HL-60/S4 treated with phorbol 12-myristate 13-acetate at 8.2 ng/mL for 4 days and 3 days (cell line): Measurements from ENCODE around the gene SNAPC2.
"Not testable (repeated sequence)": the region's sequence is repeated elsewhere in the genome, so short reads cannot be mapped to it uniquely, and the experiment has no call there.

Experiments used
- in situ Hi-C: fragments of 300-500 bp; cut with MboI; formaldehyde crosslinking; loops from 2 replicates; pipeline ENCODE4 v1.15.0; 2022; ENCODE audit warnings: low sequenced_read_pairs

The SNAPC2 gene

DNA sequence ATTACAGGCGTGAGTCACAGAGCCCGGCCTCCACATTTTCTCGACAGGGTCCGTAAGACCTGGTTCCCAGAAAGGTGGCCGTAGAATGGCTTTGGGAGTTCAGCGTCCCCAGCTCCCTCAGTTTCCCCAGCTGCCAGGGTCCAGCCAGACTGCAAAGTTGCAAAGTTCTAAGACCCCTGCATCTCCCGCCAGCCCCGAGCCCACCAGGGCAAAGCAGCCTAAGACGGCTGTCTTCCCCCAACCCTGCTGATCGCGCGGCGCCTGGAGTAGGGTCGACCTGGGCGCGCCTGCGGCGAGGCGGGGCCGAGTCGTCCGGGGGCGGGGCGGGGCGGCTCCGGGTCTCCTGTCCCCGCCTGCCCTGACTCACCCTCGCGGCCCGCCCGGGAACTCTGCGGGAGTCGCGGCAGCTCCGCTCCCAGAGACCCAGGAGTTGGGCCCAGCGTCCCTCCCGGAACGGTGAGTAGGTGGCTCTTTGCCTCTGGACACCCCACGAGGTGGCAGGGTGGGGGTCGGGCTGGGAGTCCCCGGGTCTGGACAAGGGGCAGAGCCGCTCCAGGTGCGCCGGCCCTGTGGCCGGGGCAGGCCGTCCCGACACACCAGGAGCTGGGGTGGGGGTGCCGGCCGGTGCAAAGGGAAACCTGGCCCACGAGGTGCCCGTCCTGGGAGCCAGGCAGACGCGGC is 31.9 kb upstream of the SNAPC2 start, which contains the start of gene LRRC8E:
Gene LRRC8E (plus strand): TSS at position 366 of the 681 bp plus-strand sequence. CDS start 7,094 bp downstream, outside the sequence.
- in situ Hi-C loops: no loop called here

- in situ Hi-C loops: no loop called here
Observed at GRCh38 chr19:7888826-7889217, 31.3 kb upstream of the SNAPC2 start.

GRCh38 chr19:7893362-7894101 is 26.6 kb upstream of the SNAPC2 start:
- in situ Hi-C loops: not testable (repeated sequence)

GRCh38 chr19:7894612-7895309 is 25.4 kb upstream of the SNAPC2 start:
- in situ Hi-C loops: no loop called here

GRCh38 chr19:7895565-7895964 is 24.6 kb upstream of the SNAPC2 start:
- in situ Hi-C loops: no loop called here

GRCh38 chr19:7897292-7897691 is 22.8 kb upstream of the SNAPC2 start:
- in situ Hi-C loops: no loop called here

GRCh38 chr19:7898967-7899366 is 21.2 kb upstream of the SNAPC2 start:
- in situ Hi-C loops: no loop called here

- in situ Hi-C loops: no loop called here
Observed at GRCh38 chr19:7899751-7900378, 20.3 kb upstream of the SNAPC2 start.

DNA sequence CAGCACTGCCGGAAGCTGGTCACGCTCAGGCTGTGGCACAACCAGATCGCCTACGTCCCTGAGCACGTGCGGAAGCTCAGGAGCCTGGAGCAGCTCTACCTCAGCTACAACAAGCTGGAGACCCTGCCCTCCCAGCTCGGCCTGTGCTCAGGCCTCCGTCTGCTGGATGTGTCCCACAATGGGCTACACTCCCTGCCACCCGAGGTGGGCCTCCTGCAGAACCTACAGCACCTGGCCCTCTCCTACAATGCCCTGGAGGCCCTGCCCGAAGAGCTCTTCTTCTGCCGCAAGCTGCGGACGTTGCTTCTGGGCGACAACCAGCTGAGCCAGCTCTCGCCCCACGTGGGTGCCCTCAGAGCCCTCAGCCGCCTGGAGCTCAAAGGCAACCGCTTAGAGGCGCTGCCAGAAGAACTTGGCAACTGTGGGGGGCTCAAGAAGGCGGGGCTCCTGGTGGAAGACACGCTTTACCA is 19.7 kb upstream of the SNAPC2 start:
- in situ Hi-C loops: no loop called here

- in situ Hi-C loops: no loop called here
Observed at GRCh38 chr19:7900931-7901330, 19.2 kb upstream of the SNAPC2 start.

DNA sequence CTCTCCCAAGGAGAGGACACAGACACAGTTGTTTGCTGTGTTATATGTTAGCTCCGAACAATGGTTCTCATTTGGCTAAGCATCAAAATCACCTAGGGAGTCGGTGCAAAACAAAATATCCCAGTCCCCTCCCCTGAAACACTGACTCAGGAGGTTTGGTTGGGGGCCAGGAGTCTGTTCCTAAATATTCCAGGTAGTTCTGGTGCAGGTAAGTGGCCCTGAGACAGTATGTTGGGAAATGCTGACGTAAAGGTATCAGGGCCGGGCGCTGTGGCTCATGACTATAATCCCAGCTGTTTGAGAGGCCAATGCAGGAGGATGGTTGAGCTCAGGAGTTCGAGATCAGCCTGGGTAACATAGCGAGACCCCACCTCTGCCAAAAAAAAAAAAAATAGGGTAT is 18.8 kb upstream of the SNAPC2 start:
- in situ Hi-C loops: no loop called here

DNA sequence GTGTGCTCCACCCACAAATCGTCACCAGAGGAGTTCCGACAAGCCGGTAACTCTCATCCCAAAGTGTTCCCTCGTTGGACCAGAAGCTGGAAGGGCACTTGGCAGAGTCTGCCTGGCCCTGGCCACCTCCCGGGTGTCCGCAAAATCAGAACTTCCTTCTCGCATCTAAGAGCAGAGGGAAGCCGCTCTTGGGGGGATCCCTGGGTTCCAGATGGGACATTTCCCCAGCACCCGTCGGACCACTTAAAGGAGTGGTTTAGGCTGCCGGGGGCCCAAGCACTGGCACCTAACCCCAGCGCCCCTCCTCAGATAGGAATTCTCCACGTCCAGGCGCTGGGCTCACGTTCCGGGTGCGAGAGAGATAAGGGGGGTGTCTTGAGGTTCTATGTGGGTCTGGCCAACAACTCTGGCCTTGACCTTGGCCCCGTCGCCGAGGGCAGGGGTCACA is 17.3 kb upstream of the SNAPC2 start:
- in situ Hi-C loops: no loop called here

DNA sequence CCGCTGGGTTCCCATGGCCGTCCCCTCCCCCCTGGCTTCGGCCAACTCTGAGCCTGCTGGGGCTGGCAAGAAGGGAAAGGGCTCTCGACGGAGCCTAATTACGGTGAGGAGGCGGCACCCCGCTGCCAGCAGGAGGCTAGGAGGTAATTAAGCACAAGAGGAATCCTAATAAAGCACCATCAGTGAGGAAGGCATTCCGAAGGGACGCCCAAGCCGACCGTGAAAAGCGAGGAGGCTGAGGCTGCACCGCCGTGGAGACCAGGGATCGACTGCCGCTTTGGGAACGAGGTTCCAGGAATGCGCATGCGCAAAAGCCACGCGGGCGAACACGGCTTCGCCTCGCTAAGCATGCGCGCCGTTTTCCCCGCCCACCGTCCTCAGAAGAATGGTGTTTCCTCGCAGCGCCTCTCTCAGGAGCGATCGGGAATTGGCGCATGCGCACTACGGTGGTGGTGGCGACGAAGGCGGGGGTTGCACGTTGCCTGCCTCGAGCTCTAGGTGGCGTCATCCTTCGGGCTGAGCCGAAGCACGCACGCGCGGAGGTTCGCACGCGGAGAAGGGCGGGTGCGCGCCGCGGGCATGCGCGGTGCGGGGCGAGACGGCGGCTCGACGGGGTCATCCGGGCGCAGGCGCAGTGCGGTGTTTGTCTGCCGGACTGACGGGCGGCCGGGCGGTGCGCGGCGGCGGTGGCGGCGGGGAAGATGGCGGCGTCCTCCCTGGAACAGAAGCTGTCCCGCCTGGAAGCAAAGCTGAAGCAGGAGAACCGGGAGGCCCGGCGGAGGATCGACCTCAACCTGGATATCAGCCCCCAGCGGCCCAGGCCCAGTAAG is 16.7 kb upstream of the SNAPC2 start, which contains the start of gene MAP2K7:
Gene MAP2K7 (plus strand): TSS at position 634 of the 830 bp plus-strand sequence. CDS start 68 bp downstream, at position 702.
- in situ Hi-C loops: no loop called here

DNA sequence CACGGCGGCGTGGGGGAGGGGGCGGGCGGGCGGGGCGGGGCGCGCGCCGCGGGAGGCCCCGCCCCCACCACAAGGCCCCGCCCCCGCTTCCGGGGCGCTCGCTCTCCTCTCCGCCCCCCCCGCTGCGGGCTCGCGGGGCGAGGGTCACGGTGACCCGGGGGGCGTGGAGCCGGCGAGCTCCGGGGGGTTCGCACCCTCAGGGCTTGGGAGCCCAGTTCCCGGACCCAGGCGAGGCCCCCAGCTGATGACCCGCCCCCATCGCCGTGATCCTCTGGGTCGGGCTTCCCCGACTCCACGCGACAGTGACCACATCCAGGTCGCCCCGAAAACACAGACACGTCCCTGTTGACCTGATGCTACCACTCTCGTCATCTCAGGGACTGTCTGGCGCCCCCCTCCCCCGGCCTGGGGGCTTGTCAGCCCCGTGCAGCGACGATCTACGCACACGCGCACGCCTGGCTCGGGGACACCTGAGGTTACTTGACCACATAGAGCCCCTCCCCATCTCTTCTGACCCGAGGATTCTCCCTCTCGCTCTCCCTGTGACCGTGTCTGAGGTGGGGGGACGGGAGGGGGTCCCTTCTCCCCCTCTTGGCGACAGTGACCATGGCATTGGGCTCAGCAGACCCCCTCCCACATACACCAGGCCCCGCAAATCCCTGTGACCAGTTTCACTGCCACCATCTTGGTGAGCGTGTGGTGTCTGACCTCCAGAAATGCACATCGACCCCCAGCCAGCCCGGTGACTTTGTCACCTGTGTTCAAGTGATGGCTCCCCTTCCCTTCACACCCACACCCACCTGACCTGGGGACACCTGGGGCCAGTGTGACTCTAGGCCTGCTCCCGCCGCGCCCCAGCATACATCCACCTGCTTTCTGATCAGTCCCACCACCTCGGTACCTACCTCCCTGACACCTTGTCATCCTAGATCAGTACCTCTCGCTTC is 15.8 kb upstream of the SNAPC2 start:
- in situ Hi-C loops: no loop called here

DNA sequence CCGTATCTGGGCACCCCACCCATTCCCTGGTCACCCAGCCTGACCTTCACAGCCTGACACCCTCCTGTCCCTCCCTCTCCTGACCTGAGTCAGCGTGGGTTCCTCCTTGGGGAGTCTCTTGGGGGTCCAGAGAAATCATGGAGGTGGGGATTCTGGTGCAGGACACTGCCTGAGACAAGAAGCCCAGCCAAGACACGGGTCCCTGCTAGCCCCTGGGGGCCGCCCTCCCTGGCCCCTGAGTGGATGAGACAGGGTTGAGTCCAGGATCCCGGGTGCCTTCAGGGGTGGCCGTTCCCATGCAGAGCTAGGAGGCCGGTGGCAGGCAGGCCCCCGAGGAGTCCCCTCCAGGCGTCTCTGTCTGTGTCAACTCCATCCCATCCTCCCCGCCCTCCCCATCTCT is 14.9 kb upstream of the SNAPC2 start:
- in situ Hi-C loops: no loop called here

DNA sequence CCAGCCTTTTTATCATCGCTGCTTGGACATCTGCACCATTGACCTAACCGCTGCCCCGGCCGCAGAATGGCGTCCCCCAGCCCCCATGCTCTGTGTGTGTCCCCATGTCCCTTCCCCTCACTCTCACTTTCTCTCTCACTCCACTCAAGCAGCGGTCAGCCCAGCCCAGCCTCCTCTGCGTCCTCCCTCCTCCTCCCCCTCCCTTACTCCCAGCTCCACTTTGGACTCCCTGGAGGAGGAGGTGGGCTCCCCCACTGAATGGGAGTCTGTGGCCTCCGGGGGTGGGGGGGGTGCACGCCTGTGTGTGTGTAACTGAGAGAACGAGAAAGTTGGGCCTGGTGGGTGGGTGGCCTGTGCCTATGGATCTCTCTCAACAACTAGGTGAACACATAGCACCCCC is 14.3 kb upstream of the SNAPC2 start:
- in situ Hi-C loops: no loop called here

DNA sequence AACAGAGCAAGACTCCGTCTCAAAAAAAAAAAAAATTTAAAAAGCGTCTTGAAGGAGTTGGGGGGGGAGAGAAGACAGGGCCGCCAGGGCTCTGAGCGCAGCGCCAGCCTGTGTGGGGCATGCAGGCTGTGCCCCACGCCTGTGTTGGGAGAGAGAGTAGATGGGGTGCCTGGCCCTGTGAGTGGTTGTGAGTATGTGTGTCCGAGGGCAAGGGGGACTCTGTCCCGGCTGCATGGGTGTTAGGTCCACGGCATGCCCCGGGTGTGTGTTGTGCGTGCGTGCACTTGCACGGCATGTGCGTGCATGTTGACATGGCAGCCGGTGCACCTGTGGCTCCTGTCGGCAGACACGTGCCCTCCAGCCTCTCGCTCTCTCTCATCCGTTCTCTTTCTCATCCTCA is 13.0 kb upstream of the SNAPC2 start:
- in situ Hi-C loops: no loop called here

DNA sequence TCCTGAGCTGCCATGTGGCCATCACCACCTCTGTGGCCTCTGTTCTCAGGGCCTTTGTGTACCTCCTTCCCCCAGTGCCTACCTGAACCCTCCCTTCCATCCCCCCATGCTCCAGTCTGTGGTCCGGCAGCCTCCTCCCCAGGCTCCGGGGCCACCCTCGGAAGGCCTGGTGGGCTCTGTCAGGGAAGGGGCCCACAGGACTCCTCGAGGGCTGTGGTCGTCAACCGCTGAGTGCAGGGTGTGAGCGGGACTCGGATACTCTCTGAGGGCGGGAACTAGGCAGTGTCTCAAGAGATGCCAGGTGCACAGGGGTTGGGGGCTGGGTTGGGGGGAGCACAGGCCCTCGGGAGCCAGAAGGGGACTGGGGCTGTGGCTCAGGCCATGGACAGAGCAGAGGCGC is 12.6 kb upstream of the SNAPC2 start:
- in situ Hi-C loops: no loop called here

- in situ Hi-C loops: no loop called here
Observed at GRCh38 chr19:7908078-7908699, 11.9 kb upstream of the SNAPC2 start.
